HEK293 (cell line): ENCODE measurements around the gene CD40LG.

Source experiments
- SETDB1 ChIP-seq: IDR thresholded peaks from one replicate; pipeline ENCODE4 v1.6.1; 2017; ENCODE audit warnings: mild to moderate bottlenecking, low read length, moderate library complexity, mixed read lengths; ENCODE audit not compliant: insufficient read length
- YY1 ChIP-seq: fragments of 450-650 bp; formaldehyde crosslinking; IDR thresholded peaks from 2 replicates; pipeline ENCODE4 v1.5.1; 2018; ENCODE audit warnings: missing biosample characterization, missing genetic modification characterization
- ZNF133 ChIP-seq: fragments of 450-650 bp; formaldehyde crosslinking; IDR thresholded peaks from 2 replicates; pipeline ENCODE4 v1.5.1; 2016; ENCODE audit warnings: missing biosample characterization, missing genetic modification characterization
- ZNF510 ChIP-seq: fragments of 450-650 bp; formaldehyde crosslinking; IDR thresholded peaks from 2 replicates; pipeline ENCODE4 v1.5.1; 2018; ENCODE audit warnings: mild to moderate bottlenecking, missing genetic modification characterization, missing biosample characterization; ENCODE audit not compliant: insufficient replicate concordance
- ZNF660 ChIP-seq: fragments of 450-650 bp; IDR thresholded peaks from 2 replicates; pipeline ENCODE4 v1.5.1; 2018; ENCODE audit warnings: missing biosample characterization, mild to moderate bottlenecking, missing genetic modification characterization
- TF ChIP-seq, protein P1 (sequence below): fragments of 450-650 bp; formaldehyde crosslinking; IDR thresholded peaks from 2 replicates; pipeline ENCODE4 v1.5.1; 2016; ENCODE audit warnings: missing biosample characterization, missing genetic modification characterization
- TF ChIP-seq, protein P2 (sequence below): fragments of 450-650 bp; formaldehyde crosslinking; IDR thresholded peaks from 2 replicates; pipeline ENCODE4 v1.5.1; 2016; ENCODE audit warnings: missing biosample characterization, missing genetic modification characterization
- TF ChIP-seq, protein P3 (sequence below): fragments of 450-650 bp; formaldehyde crosslinking; IDR thresholded peaks from 2 replicates; pipeline ENCODE4 v1.5.1; 2016; ENCODE audit warnings: missing biosample characterization, missing genetic modification characterization

DNA sequence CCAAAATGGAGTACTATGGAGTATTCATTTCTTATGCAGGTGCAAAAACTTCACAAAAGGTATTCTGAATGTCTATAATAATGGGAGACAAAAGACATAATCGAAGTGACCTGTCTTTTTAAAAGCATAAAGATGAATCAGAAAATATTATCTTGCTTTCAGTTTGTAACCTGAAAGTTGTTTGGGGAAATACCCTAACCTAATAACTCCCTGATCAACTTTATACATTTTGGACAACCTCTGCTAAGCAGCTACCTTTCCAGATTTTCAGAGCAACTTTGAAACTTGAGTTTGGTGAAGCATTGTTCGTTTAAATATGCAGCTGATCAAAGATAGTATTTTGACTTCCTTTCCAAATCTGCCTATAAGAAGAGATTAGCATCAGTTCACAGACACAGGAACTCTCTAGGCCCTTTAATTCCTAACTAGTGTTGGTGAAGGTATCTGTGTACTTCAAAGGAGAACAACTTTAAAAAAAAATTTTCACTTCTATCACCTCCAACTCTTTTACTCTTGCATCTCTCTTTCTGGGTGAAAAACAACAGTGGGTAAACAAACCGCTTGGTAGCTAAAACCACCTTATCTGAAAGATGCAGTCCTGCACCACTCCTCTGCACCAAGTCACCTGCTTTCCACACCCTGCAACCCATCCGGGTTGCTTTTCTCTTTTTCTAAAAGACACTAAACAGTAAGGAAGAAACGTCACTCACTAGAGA lies 26.5 kb downstream of the CD40LG start:
- no peak for TF ChIP-seq ZNF133 (tag by site-specific recombination)
- TF ChIP-seq, protein P1, sequence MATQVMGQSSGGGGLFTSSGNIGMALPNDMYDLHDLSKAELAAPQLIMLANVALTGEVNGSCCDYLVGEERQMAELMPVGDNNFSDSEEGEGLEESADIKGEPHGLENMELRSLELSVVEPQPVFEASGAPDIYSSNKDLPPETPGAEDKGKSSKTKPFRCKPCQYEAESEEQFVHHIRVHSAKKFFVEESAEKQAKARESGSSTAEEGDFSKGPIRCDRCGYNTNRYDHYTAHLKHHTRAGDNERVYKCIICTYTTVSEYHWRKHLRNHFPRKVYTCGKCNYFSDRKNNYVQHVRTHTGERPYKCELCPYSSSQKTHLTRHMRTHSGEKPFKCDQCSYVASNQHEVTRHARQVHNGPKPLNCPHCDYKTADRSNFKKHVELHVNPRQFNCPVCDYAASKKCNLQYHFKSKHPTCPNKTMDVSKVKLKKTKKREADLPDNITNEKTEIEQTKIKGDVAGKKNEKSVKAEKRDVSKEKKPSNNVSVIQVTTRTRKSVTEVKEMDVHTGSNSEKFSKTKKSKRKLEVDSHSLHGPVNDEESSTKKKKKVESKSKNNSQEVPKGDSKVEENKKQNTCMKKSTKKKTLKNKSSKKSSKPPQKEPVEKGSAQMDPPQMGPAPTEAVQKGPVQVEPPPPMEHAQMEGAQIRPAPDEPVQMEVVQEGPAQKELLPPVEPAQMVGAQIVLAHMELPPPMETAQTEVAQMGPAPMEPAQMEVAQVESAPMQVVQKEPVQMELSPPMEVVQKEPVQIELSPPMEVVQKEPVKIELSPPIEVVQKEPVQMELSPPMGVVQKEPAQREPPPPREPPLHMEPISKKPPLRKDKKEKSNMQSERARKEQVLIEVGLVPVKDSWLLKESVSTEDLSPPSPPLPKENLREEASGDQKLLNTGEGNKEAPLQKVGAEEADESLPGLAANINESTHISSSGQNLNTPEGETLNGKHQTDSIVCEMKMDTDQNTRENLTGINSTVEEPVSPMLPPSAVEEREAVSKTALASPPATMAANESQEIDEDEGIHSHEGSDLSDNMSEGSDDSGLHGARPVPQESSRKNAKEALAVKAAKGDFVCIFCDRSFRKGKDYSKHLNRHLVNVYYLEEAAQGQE (tag by site-specific recombination) = no peak
- TF ChIP-seq, protein P2, sequence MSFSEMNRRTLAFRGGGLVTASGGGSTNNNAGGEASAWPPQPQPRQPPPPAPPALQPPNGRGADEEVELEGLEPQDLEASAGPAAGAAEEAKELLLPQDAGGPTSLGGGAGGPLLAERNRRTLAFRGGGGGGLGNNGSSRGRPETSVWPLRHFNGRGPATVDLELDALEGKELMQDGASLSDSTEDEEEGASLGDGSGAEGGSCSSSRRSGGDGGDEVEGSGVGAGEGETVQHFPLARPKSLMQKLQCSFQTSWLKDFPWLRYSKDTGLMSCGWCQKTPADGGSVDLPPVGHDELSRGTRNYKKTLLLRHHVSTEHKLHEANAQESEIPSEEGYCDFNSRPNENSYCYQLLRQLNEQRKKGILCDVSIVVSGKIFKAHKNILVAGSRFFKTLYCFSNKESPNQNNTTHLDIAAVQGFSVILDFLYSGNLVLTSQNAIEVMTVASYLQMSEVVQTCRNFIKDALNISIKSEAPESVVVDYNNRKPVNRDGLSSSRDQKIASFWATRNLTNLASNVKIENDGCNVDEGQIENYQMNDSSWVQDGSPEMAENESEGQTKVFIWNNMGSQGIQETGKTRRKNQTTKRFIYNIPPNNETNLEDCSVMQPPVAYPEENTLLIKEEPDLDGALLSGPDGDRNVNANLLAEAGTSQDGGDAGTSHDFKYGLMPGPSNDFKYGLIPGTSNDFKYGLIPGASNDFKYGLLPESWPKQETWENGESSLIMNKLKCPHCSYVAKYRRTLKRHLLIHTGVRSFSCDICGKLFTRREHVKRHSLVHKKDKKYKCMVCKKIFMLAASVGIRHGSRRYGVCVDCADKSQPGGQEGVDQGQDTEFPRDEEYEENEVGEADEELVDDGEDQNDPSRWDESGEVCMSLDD (tag by site-specific recombination) = no peak
- TF ChIP-seq, protein P3, sequence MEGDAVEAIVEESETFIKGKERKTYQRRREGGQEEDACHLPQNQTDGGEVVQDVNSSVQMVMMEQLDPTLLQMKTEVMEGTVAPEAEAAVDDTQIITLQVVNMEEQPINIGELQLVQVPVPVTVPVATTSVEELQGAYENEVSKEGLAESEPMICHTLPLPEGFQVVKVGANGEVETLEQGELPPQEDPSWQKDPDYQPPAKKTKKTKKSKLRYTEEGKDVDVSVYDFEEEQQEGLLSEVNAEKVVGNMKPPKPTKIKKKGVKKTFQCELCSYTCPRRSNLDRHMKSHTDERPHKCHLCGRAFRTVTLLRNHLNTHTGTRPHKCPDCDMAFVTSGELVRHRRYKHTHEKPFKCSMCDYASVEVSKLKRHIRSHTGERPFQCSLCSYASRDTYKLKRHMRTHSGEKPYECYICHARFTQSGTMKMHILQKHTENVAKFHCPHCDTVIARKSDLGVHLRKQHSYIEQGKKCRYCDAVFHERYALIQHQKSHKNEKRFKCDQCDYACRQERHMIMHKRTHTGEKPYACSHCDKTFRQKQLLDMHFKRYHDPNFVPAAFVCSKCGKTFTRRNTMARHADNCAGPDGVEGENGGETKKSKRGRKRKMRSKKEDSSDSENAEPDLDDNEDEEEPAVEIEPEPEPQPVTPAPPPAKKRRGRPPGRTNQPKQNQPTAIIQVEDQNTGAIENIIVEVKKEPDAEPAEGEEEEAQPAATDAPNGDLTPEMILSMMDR (tag by site-specific recombination) = no peak
- no peak for TF ChIP-seq ZNF660 (tag by site-specific recombination)
- no peak for TF ChIP-seq ZNF510
- no peak for TF ChIP-seq SETDB1
- no peak for TF ChIP-seq YY1 (tag by site-specific recombination)
